Measurements from ENCODE around the gene NEUROD2.

NEUROD2 gene

DNA sequence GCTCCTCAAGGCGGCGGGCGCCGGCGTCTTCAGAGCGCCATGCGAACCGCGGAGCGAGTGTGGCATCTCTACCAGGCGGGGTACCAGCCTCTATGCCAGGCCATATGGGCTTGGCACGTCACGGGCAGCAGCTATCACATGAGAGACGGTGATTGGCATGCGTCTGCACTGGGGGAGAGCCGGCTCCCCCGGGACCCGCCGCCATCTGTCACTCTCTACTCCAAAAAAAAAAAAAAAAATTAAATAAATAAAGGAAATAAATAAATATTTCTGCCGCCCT is at the start of gene NEUROD2:
Gene NEUROD2 (minus strand): TSS at position 70 of the 280 bp plus-strand sequence. CDS start 1,321 bp downstream, outside the sequence.
- DNase-seq (ENCODE audit: low spot score): no peak
- TF ChIP-seq, protein P1, sequence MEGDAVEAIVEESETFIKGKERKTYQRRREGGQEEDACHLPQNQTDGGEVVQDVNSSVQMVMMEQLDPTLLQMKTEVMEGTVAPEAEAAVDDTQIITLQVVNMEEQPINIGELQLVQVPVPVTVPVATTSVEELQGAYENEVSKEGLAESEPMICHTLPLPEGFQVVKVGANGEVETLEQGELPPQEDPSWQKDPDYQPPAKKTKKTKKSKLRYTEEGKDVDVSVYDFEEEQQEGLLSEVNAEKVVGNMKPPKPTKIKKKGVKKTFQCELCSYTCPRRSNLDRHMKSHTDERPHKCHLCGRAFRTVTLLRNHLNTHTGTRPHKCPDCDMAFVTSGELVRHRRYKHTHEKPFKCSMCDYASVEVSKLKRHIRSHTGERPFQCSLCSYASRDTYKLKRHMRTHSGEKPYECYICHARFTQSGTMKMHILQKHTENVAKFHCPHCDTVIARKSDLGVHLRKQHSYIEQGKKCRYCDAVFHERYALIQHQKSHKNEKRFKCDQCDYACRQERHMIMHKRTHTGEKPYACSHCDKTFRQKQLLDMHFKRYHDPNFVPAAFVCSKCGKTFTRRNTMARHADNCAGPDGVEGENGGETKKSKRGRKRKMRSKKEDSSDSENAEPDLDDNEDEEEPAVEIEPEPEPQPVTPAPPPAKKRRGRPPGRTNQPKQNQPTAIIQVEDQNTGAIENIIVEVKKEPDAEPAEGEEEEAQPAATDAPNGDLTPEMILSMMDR (IDR thresholded peaks at IDR 0.05; ENCODE audit: extremely low read depth, missing control alignments): no peak

DNA sequence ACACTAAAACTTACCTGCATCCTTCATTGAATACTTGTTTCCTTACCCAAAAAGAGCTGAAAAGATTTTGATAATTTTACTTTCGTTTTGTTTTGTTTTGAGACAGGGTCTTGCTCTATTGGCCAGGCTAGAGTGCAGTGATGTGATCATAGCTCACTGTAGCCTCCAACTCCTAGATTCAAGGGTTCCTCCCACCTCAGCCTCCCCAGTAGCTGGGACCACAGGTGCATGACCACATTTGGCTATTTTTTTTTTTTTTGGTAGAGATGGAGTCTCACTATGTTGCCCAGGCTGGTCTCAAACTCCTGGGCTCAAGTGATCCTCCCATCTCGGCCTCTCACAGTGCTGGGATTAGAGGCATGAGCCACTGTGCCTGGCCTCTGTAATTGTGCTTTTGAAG is 47.4 kb upstream of the NEUROD2 start:
- TF ChIP-seq, protein P1 (IDR thresholded peaks at IDR 0.05; ENCODE audit: extremely low read depth, missing control alignments): no peak
- DNase-seq (ENCODE audit: low spot score): no peak

DNA sequence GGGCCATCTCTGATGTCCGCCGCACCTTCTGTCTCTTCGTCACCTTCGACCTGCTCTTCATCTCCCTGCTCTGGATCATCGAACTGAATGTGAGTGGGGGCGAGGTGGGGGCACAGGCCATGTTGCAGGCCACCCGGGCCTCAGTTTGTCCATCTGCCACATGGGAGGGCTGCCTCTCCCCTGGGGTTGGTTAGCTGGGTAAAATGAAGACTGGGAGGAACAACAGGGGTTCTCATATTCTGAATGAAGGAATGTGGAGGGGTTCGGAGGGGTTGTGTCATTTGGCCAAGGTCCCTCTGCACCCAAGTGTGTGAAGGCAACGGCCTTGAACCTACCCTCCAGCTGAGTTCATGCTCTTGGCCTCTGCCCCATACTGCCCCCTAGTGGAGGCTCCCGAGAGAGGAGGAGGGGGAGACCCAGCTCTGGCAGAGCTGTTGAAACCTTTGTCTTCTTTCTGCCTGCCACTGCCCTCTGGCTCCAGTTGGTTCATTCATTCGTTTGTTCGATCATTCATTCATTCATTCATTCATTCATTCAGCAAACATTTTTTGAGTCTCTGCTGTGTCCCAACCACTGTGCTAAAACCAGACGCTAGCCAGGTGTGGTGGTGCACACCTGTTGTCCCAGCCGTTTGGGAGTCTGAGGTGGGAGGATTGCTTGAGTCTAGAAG is 46.1 kb upstream of the NEUROD2 start:
- TF ChIP-seq, protein P1 (IDR thresholded peaks at IDR 0.05; ENCODE audit: extremely low read depth, missing control alignments): peak; percentile 84
- peak; percentile 91 for DNase-seq (ENCODE audit: low spot score)

DNA sequence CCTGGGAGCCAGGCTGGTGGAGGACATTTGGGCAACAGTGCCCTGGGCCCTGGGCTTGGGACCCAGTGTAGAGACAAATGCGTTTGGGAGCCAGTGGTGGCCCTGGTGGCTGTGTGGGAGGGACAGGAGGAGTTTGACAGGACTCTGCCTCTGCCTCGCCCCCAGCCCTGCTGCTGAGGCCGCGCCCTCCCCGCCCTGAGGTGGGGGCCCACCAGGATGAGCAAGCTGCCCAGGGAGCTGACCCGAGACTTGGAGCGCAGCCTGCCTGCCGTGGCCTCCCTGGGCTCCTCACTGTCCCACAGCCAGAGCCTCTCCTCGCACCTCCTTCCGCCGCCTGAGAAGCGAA is 45.6 kb upstream of the NEUROD2 start:
- DNase-seq (ENCODE audit: low spot score): no peak
- TF ChIP-seq, protein P1 (IDR thresholded peaks at IDR 0.05; ENCODE audit: extremely low read depth, missing control alignments): no peak

DNA sequence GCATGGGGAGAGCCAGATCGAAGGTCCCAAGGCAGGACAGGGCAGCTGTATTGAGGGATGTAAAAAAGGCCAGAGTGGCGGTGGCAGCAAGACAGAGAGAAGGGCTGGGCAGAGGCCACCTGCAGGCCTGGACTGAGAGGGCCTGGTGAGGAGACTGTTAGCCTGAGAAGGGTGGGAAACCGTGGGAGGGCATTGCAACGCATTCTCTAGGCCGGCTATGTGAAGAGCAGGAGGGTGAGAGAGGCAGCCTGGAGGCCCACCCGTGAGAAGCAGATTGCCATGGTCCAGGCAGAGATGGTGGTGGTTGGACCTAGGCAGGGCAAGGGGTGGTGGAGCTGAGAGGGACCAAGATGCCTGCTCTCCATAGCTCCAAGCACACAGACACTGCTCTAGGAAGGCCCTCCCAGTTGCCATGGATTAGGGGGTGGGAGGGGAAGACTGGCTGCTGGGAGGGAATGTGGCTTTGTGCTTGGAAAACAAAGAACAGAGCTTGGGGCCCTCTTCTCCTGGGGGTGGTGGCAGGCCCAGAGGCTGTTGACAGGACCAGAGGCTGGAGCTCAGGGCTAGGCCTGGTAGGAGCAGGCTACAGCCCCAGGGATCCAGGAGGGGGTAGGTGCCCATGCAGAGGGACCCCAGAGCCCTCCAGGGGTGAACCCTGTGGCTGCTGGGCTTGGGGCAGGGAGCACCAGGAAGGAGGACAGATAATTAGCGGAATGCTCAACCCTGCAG is 45.0 kb upstream of the NEUROD2 start:
- TF ChIP-seq, protein P1 (IDR thresholded peaks at IDR 0.05; ENCODE audit: extremely low read depth, missing control alignments): no peak
- DNase-seq (ENCODE audit: low spot score): no peak

DNA sequence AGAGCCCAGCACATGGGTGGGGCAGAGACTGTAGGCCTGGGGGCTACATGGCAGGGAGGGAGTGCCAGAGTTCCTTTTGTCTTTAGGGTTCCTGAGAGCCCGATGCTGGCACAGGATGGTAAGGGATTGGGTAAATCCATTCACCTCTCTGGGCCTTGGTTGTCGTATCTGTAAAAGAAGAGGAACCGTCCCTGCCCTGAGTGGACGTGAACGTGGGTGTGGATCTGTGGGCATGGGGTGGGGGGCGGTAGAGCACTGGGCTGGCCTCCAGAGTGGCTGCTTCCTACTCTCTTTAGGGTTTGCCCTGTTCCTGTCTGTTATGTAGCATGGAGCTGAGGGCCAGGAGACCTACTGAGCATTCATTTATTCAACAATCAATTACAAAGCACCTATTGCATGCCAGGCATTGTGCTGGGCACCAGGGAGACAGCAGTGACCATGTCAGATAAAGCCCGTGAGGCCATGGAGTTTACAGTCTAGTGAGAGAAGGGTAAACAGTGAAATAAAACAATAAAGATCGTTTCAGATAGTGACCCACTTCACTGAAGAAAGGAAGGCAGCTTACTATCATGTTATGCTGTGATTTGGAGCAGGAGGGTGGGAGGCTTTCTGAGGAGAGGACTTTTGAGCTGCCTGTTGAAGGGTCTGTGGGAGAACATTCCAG is 44.3 kb upstream of the NEUROD2 start:
- TF ChIP-seq, protein P1 (IDR thresholded peaks at IDR 0.05; ENCODE audit: extremely low read depth, missing control alignments): no peak
- DNase-seq (ENCODE audit: low spot score): no peak

DNA sequence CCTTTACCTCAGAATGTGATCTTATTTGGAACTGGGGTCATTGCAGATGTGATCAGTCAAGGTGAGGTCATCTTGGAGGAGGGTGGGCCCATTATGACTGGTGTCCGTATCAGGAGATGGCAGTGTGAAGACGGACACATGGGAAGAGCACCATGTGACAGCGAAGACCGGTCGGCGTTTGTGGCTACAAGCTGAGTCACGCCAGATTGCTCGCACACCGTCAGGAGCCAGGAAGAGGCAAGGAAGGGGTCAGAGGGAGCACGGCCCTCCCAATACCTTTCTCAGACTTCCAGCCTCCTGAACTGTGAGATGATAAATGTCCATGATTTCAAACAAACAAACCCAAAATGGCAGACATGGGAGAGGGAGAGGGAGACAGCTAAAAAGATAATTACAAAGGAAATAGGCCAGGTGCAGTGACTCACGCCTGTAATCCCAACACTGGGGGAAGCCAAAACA is 42.4 kb upstream of the NEUROD2 start:
- DNase-seq (ENCODE audit: low spot score): no peak
- TF ChIP-seq, protein P1 (IDR thresholded peaks at IDR 0.05; ENCODE audit: extremely low read depth, missing control alignments): no peak

All from GM20000 (cell line).